GM23338 (cell line): ENCODE results near the gene GGA2. TPM values are rescaled to one million over a fixed set of nuclear protein-coding genes. Genes with fewer than 3 reads are reported as not detected.
"Not testable (repeated sequence)": the region's sequence is repeated elsewhere in the genome, so short reads cannot be mapped to it uniquely, and the experiment has no call there.

Experiments used
- ATAC-seq: fragments of 200-7000 bp; cut with Tn5 transposase; 3 replicates; pipeline ENCODE4 v1.9.1; 2020
- DNase-seq: peaks from one replicate; pipeline ENCODE4 v3.0.0-alpha.2; 2015; ENCODE audit warnings: low spot score
- H2AFZ ChIP-seq: fragments of 200-600 bp; sonication (generic); 2 replicates; pipeline ENCODE4 v1.8.0; 2016; ENCODE audit warnings: antibody characterized with exemption, mild to moderate bottlenecking, moderate library complexity
- H3F3A ChIP-seq: fragments of 200-600 bp; sonication (generic); replicated peaks from 2 replicates; pipeline ENCODE4 v1.8.0; 2017; ENCODE audit warnings: antibody characterized with exemption, mixed run types, low read depth
- H3K27ac ChIP-seq: fragments of 200-600 bp; sonication (generic); 2 replicates; pipeline ENCODE4 v1.6.1; 2016; ENCODE audit warnings: low read depth
- H3K27me3 ChIP-seq: fragments of 200-600 bp; sonication (generic); 2 replicates; pipeline ENCODE4 v1.8.0; 2016; ENCODE audit warnings: mild to moderate bottlenecking, mixed run types, moderate library complexity; ENCODE audit not compliant: insufficient read depth
- H3K36me3 ChIP-seq: fragments of 200-600 bp; sonication (generic); 2 replicates; pipeline ENCODE4 v1.8.0; 2016; ENCODE audit warnings: mild to moderate bottlenecking; ENCODE audit not compliant: insufficient read depth
- H3K4me1 ChIP-seq: fragments of 200-600 bp; sonication (generic); 2 replicates; pipeline ENCODE4 v1.8.0; 2016; ENCODE audit warnings: mild to moderate bottlenecking, moderate library complexity; ENCODE audit not compliant: insufficient read depth
- H3K4me2 ChIP-seq: fragments of 200-600 bp; sonication (generic); 2 replicates; pipeline ENCODE4 v1.7.1; 2017; ENCODE audit warnings: mixed run types
- H3K4me3 ChIP-seq: fragments of 200-600 bp; sonication (generic); 2 replicates; pipeline ENCODE4 v1.6.1; 2016; ENCODE audit warnings: mixed run types
- H3K79me2 ChIP-seq: fragments of 200-600 bp; sonication (generic); replicated peaks from 2 replicates; pipeline ENCODE4 v1.8.0; 2017; ENCODE audit warnings: mild to moderate bottlenecking; ENCODE audit not compliant: insufficient read depth
- H3K9me2 ChIP-seq: fragments of 200-600 bp; sonication (generic); 2 replicates; pipeline ENCODE4 v1.8.0; 2017; ENCODE audit not compliant: insufficient read depth
- H4K20me1 ChIP-seq: fragments of 200-600 bp; sonication (generic); replicated peaks from 2 replicates; pipeline ENCODE4 v1.8.0; 2017; ENCODE audit warnings: mild to moderate bottlenecking; ENCODE audit not compliant: insufficient read depth
- H3K27ac Mint-ChIP-seq: 2 replicates; pipeline ENCODE4 v1.8.0; 2020; ENCODE audit warnings: inconsistent platforms, mild to moderate bottlenecking, moderate library complexity, mixed read lengths
- H3K27me3 Mint-ChIP-seq: 3 replicates; pipeline ENCODE4 v1.8.0; 2022; ENCODE audit warnings: low read depth, mild to moderate bottlenecking, moderate library complexity, mixed read lengths, inconsistent platforms; ENCODE audit not compliant: insufficient read depth, poor library complexity
- H3K36me3 Mint-ChIP-seq: 3 replicates; pipeline ENCODE4 v1.8.0; 2021; ENCODE audit warnings: low read depth, mild to moderate bottlenecking, inconsistent platforms, moderate library complexity, mixed read lengths
- H3K4me1 Mint-ChIP-seq: 3 replicates; pipeline ENCODE4 v1.8.0; 2020; ENCODE audit warnings: mild to moderate bottlenecking, inconsistent platforms, mixed read lengths
- H3K4me3 Mint-ChIP-seq: 3 replicates; pipeline ENCODE4 v1.8.0; 2021; ENCODE audit warnings: moderate library complexity, mild to moderate bottlenecking, inconsistent platforms, mixed read lengths
- H3K9me3 Mint-ChIP-seq: 3 replicates; pipeline ENCODE4 v1.8.0; 2020; ENCODE audit warnings: moderate library complexity, mild to moderate bottlenecking, inconsistent platforms, mixed read lengths
- CREB1 ChIP-seq: fragments of 250-450 bp; sonication (Bioruptor Pico); IDR thresholded peaks from 2 replicates; pipeline ENCODE4 v1.5.0; 2020; ENCODE audit warnings: low read depth, mild to moderate bottlenecking, moderate library complexity
- ETS1 ChIP-seq: IDR thresholded peaks from 2 replicates; pipeline ENCODE4 v1.6.1; 2016; ENCODE audit warnings: antibody characterized with exemption
- EZH2phosphoT487 ChIP-seq: fragments of 200-600 bp; sonication (generic); IDR thresholded peaks from one replicate; pipeline ENCODE4 v1.8.1; 2018; ENCODE audit warnings: antibody characterized with exemption; ENCODE audit not compliant: unreplicated experiment
- JUNB ChIP-seq: IDR thresholded peaks from one replicate; pipeline ENCODE4 v1.6.1; 2016; ENCODE audit warnings: antibody characterized with exemption; ENCODE audit not compliant: unreplicated experiment
- NANOG ChIP-seq: IDR thresholded peaks from 2 replicates; pipeline ENCODE4 v1.6.1; 2016; ENCODE audit warnings: antibody characterized with exemption, borderline replicate concordance
- POLR2AphosphoS5 ChIP-seq: IDR thresholded peaks from 2 replicates; pipeline ENCODE4 v1.6.1; 2016; ENCODE audit warnings: antibody characterized with exemption, low read depth
- ZNF331 ChIP-seq: fragments of 250-450 bp; sonication (Bioruptor Pico); IDR thresholded peaks from 2 replicates; pipeline ENCODE4 v1.5.0; 2020; ENCODE audit warnings: low read depth, mild to moderate bottlenecking, moderate library complexity
- polyA plus RNA-seq: library from polyadenylated mRNA; unstranded; fragments of >200 nt; fragmentation: Nextera tagmentation; extraction: Ambion mirVana; gene quantifications from 2 replicates; pipeline ENCODE4 v1.2.1, GENCODE V29; 2016
- total RNA-seq: library from RNA; depleted of rRNA; stranded (reverse); fragments of >200 nt; shearing (Covaris generic); gene quantifications from 2 replicates; pipeline ENCODE4 v1.2.3, GENCODE V29; 2014
- TF ChIP-seq, protein P1 (sequence below): IDR thresholded peaks from one replicate; pipeline ENCODE4 v1.6.1; 2018; ENCODE audit warnings: antibody characterized with exemption; ENCODE audit not compliant: unreplicated experiment

GGA2 gene
- total and polyA plus RNA-seq, 2 experiments from 2014 or later, result 40.3 to 76.6 TPM

DNA sequence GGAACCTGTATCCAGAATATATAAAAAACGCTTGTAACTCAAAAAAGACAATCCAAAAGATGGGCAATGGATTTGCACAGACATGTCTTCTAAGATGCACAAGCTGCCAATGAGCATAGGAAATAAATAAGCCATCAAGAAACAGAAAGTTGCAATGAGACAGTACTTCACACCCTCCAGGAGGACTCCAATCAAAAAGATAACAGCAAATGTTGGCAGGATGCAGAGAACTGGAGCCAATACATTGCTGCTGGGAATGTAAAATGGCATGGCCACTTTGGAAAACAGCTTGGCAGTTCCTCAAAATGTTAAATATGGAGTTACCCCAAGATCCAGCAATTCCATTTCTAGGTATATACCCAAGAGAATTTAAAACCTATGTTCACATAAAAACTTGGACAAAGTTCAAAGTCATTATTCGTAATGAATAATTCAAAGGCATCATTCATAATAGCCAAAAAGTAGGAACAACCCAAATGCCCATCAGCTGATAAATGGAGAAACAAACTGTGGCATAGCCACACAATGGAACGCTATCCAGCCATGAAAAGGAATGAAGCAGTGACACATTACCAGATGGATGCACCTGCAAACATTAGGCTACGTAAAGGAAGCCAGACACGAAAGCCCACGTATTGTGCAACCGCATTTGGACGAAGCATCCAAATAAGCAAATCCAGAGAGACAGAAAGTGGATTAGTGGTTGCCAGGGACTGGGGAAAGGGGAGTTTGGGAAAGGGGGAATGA is 25.6 kb downstream of the GGA2 start:
- H3K4me2 ChIP-seq, result no peak overlapping the region
- ATAC-seq (no peak), DNase-seq (no peak)
- peaks cover 5% of the 10 kb centered on the region; the same call in 1 of the 2 replicates for H3F3A ChIP-seq
- no peaks in the 10 kb centered on the region for H3K79me2 ChIP-seq
- H4K20me1 ChIP-seq, result peaks cover 5% of the 10 kb centered on the region
- no peak overlapping the region for H3K4me3 ChIP-seq
- no peaks in the 10 kb centered on the region for H3K27me3 ChIP-seq
- no peaks in the 10 kb centered on the region for H3K4me1 ChIP-seq
- Mint-ChIP-seq H3K36me3 (peaks cover 91% of the 10 kb centered on the region), H3K27ac (0 out of 2 replicates have a peak overlapping the region, but pooled peaks have one; percentile 21), H3K4me1 (no peaks in the 10 kb centered on the region), H3K9me3 (no peaks in the 10 kb centered on the region), H3K4me3 (no peak overlapping the region), H3K27me3 (peaks cover 1% of the 10 kb centered on the region)
- peaks cover 63% of the 10 kb centered on the region for H3K36me3 ChIP-seq
- no peak overlapping the region for H2AFZ ChIP-seq
- no peak overlapping the region for H3K27ac ChIP-seq
- H3K9me2 ChIP-seq, result no peaks in the 10 kb centered on the region
- no peak for TF ChIP-seq ETS1
- TF ChIP-seq EZH2phosphoT487, result no peak
- TF ChIP-seq ZNF331 (CRISPR knock-in tag), result no peak
- TF ChIP-seq JUNB, result no peak
- no peak for TF ChIP-seq CREB1
- TF ChIP-seq, protein P1, sequence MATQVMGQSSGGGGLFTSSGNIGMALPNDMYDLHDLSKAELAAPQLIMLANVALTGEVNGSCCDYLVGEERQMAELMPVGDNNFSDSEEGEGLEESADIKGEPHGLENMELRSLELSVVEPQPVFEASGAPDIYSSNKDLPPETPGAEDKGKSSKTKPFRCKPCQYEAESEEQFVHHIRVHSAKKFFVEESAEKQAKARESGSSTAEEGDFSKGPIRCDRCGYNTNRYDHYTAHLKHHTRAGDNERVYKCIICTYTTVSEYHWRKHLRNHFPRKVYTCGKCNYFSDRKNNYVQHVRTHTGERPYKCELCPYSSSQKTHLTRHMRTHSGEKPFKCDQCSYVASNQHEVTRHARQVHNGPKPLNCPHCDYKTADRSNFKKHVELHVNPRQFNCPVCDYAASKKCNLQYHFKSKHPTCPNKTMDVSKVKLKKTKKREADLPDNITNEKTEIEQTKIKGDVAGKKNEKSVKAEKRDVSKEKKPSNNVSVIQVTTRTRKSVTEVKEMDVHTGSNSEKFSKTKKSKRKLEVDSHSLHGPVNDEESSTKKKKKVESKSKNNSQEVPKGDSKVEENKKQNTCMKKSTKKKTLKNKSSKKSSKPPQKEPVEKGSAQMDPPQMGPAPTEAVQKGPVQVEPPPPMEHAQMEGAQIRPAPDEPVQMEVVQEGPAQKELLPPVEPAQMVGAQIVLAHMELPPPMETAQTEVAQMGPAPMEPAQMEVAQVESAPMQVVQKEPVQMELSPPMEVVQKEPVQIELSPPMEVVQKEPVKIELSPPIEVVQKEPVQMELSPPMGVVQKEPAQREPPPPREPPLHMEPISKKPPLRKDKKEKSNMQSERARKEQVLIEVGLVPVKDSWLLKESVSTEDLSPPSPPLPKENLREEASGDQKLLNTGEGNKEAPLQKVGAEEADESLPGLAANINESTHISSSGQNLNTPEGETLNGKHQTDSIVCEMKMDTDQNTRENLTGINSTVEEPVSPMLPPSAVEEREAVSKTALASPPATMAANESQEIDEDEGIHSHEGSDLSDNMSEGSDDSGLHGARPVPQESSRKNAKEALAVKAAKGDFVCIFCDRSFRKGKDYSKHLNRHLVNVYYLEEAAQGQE, result no peak
- no peak for TF ChIP-seq POLR2AphosphoS5
- TF ChIP-seq NANOG, result no peak

DNA sequence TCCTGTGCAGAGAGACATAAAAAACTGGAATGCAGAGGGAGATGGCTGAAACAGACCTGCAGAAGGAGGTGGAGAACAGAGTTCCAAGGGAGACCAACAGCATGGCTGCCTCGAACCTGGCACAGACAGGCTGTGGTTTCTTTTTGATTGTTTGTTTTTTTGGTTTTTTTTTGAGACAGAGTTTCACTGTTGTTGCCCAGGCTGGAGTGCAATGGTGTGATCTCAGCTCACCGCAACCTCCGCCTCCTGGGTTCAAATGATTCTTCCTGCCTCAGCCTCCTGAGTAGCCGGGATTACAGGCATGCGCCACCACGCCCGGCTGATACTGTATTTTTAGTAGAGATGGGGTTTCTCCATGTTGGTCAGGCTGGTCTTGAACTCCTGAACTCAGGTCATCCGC is 26.8 kb downstream of the GGA2 start:
- not testable (repeated sequence) for H4K20me1 ChIP-seq, H3K27me3 ChIP-seq, H3K4me3 Mint-ChIP-seq, H3K27me3 Mint-ChIP-seq, H3K79me2 ChIP-seq, H3K27ac Mint-ChIP-seq, H3K4me1 ChIP-seq, H2AFZ ChIP-seq, ATAC-seq, H3K9me3 Mint-ChIP-seq, H3K4me2 ChIP-seq, H3K4me1 Mint-ChIP-seq, H3K4me3 ChIP-seq, H3K9me2 ChIP-seq, DNase-seq, H3F3A ChIP-seq
- peaks cover 91% of the 10 kb centered on the region for H3K36me3 Mint-ChIP-seq
- peaks cover 56% of the 10 kb centered on the region for H3K36me3 ChIP-seq
- H3K27ac ChIP-seq, result 0 out of 2 replicates have a peak overlapping the region, but pooled peaks have one; percentile 32
